HepG2 (cell line): ENCODE data around the gene ANKUB1. TPM values are rescaled to one million over a fixed set of nuclear protein-coding genes. Genes with fewer than 3 reads are reported as not detected.

Source experiments
- ATF7-NPFF ChIP-seq: sonication (generic); formaldehyde crosslinking; IDR thresholded peaks from 2 replicates; pipeline ENCODE4 v1.8.1; 2023; ENCODE audit warnings: mild to moderate bottlenecking, low read depth, missing genetic modification reagents, moderate library complexity
- BCL3 ChIP-seq: sonication (generic); formaldehyde crosslinking; IDR thresholded peaks from 2 replicates; pipeline ENCODE4 v1.5.1; 2020; ENCODE audit warnings: mild to moderate bottlenecking, missing genetic modification reagents, moderate library complexity
- BCL6 ChIP-seq: IDR thresholded peaks from 2 replicates; pipeline ENCODE4 v1.6.1; 2016; ENCODE audit warnings: missing genetic modification reagents, missing compliant biosample characterization
- CHD2 ChIP-seq: IDR thresholded peaks from 2 replicates; pipeline ENCODE4 v1.6.1; 2011; ENCODE audit warnings: low read depth, low read length, improper control_type of control experiment
- FOXP4 ChIP-seq: sonication (generic); formaldehyde crosslinking; IDR thresholded peaks from 2 replicates; pipeline ENCODE4 v1.4.0; 2020; ENCODE audit warnings: missing genetic modification reagents
- HDAC2 ChIP-seq: sonication (generic); formaldehyde crosslinking; IDR thresholded peaks from 2 replicates; pipeline ENCODE4 v1.4.0; 2020; ENCODE audit warnings: missing genetic modification reagents
- IRF2 ChIP-seq: IDR thresholded peaks from 2 replicates; pipeline ENCODE4 v1.6.1; 2018; ENCODE audit warnings: missing genetic modification reagents, missing compliant biosample characterization
- KAT2B ChIP-seq: fragments of 150-350 bp; IDR thresholded peaks from 2 replicates; pipeline ENCODE4 v1.6.1; 2014; ENCODE audit warnings: low read depth, low read length, borderline replicate concordance
- KAT8 ChIP-seq: IDR thresholded peaks from 2 replicates; pipeline ENCODE4 v1.6.1; 2016; ENCODE audit warnings: missing genetic modification reagents, missing compliant biosample characterization
- MAF1 ChIP-seq: sonication (generic); formaldehyde crosslinking; IDR thresholded peaks from 2 replicates; pipeline ENCODE4 v1.5.0; 2020; ENCODE audit warnings: missing genetic modification reagents, borderline replicate concordance
- PHF20 ChIP-seq: sonication (generic); formaldehyde crosslinking; IDR thresholded peaks from 2 replicates; pipeline ENCODE4 v1.5.0; 2020; ENCODE audit warnings: mild to moderate bottlenecking, missing genetic modification reagents
- RFX1 ChIP-seq: fragments of 450-650 bp; IDR thresholded peaks from 2 replicates; pipeline ENCODE4 v1.6.1; 2017
- RFX5 ChIP-seq: IDR thresholded peaks from 2 replicates; pipeline ENCODE4 v1.6.1; 2011; ENCODE audit warnings: low read depth, low read length, improper control_type of control experiment
- RNF2 ChIP-seq: fragments of 450-650 bp; conservative IDR thresholded peaks from 2 replicates; pipeline ENCODE4 v1.6.1; 2016; ENCODE audit warnings: low read depth
- SIN3A ChIP-seq: IDR thresholded peaks from 2 replicates; pipeline ENCODE4 v1.6.1; 2011; ENCODE audit warnings: low read depth, mild to moderate bottlenecking, control low read depth, low read length, borderline replicate concordance
- SIX1 ChIP-seq: sonication (generic); formaldehyde crosslinking; IDR thresholded peaks from 2 replicates; pipeline ENCODE4 v1.4.0; 2020; ENCODE audit warnings: missing genetic modification reagents, borderline replicate concordance
- TARDBP ChIP-seq: sonication (generic); formaldehyde crosslinking; IDR thresholded peaks from 2 replicates; pipeline ENCODE4 v1.8.0; 2022; ENCODE audit warnings: mild to moderate bottlenecking, missing genetic modification reagents
- TBL1XR1 ChIP-seq: fragments of 150-350 bp; IDR thresholded peaks from 2 replicates; pipeline ENCODE4 v1.6.1; 2014; ENCODE audit warnings: borderline replicate concordance, low read length; ENCODE audit not compliant: partially characterized antibody
- ZEB1 ChIP-seq: IDR thresholded peaks from 2 replicates; pipeline ENCODE4 v1.6.1; 2012; ENCODE audit warnings: mild to moderate bottlenecking, low read depth, inconsistent platforms; ENCODE audit not compliant: insufficient replicate concordance
- ZFP1 ChIP-seq: IDR thresholded peaks from 2 replicates; pipeline ENCODE4 v1.6.1; 2016
- ZNF12 ChIP-seq: sonication (generic); formaldehyde crosslinking; IDR thresholded peaks from 2 replicates; pipeline ENCODE4 v1.5.0; 2020; ENCODE audit warnings: missing genetic modification reagents
- ZNF235 ChIP-seq: sonication (generic); formaldehyde crosslinking; IDR thresholded peaks from 2 replicates; pipeline ENCODE4 v1.8.1; 2023; ENCODE audit warnings: mild to moderate bottlenecking, missing genetic modification reagents, borderline replicate concordance
- ZNF274 ChIP-seq: sonication (generic); formaldehyde crosslinking; IDR thresholded peaks from 2 replicates; pipeline ENCODE4 v1.5.1; 2020; ENCODE audit warnings: mild to moderate bottlenecking, missing genetic modification reagents
- ZNF317 ChIP-seq: sonication (generic); formaldehyde crosslinking; IDR thresholded peaks from 2 replicates; pipeline ENCODE4 v1.5.0; 2020; ENCODE audit warnings: mild to moderate bottlenecking, missing genetic modification reagents
- ZNF557 ChIP-seq: sonication (generic); formaldehyde crosslinking; IDR thresholded peaks from 2 replicates; pipeline ENCODE4 v1.4.0; 2020; ENCODE audit warnings: missing genetic modification reagents
- ZNF879 ChIP-seq: sonication (generic); formaldehyde crosslinking; IDR thresholded peaks from 2 replicates; pipeline ENCODE4 v1.8.1; 2023; ENCODE audit warnings: missing genetic modification reagents
- polyA plus RNA-seq, 8 experiments: library from polyadenylated mRNA; depleted of rRNA in 3 of 8; stranded (reverse) in 7 of 8; unstranded in 1 of 8; fragments of >200 nt; fragmentation: Illumina TruSeq in 4 of 8; extraction: Trizol in 4 of 8; gene quantifications; 2 replicates each; pipeline versions ENCODE4 v1.2.1 to v1.2.3, GENCODE V29; 2011 to 2016; ENCODE audit warnings: low read depth in 4 of 8, missing spikeins in 1 of 8, mixed read lengths in 1 of 8; ENCODE audit not compliant: insufficient read depth in 1 of 8
- total RNA-seq, 5 experiments: library from RNA; depleted of rRNA; stranded (reverse); fragments of >200 nt; fragmentation: Illumina TruSeq; extraction: Trizol; gene quantifications; 2 replicates each; pipeline ENCODE4 v1.2.3, GENCODE V29; 2016; ENCODE audit warnings: low read depth in 1 of 5
- TF ChIP-seq, protein P1 (sequence below): sonication (generic); formaldehyde crosslinking; IDR thresholded peaks from 2 replicates; pipeline ENCODE4 v1.5.0; 2020; ENCODE audit warnings: missing genetic modification reagents
- TF ChIP-seq, protein P2 (sequence below): sonication (generic); formaldehyde crosslinking; IDR thresholded peaks from 2 replicates; pipeline ENCODE4 v1.5.1; 2020; ENCODE audit warnings: missing genetic modification reagents, mild to moderate bottlenecking, borderline replicate concordance

Gene ANKUB1
- total and polyA plus RNA-seq, 2 of the 13 experiments (the other 11 are each of a cell fraction or from before 2014, with no cell fraction given): not detected

DNA sequence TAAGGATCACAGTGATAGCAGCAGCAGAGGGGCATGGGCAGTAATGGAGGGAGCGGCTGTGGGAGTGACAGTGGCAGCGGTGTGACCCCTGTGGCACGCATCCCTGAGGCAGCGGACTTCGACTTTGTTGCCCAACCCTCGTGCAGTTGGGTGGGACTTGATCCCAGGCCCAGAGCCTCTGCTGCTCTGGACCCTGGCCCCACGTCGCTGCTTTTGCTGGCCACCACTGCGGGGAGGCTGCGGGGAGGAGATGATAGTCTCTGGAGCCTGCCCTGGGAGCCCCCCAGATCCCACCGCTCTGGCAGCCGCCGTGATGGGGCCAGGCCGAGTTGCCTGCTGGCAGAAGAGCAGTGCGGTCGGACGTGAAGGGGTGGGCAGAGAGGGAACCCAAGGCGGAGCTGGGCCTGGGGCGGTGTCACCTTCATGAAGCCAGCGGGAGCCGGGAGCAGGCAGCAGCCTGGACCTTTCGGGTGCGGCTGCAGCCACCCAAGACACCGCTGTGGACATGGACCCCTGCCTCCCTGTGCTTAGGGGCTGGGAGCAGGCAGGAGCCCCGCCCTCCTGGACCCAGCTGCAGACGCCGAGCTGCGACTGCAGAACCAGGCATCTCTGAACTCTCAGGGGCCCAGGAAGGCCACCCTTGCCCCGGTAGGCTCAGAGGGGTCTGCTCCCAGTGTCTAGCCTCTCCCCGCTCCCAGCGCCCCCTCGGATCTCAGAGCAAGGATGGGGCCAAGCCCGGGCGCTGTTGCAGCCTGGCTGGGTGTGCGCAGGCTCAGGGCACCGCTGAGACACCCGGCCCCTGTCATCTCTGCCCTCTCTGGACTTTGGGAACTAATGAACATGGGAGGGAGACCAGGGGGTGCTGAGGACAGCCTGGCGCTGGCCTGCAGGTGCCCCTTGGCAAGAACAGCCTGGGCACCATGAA, 78.4 kb downstream of the ANKUB1 start (continued):
- TF ChIP-seq ZNF12 (CRISPR knock-in tag) (no peak), ZFP1 (no peak), RFX1 (no peak), SIX1 (CRISPR knock-in tag) (no peak), PHF20 (CRISPR knock-in tag) (no peak), CHD2 (no peak), TBL1XR1 (no peak), ZNF317 (CRISPR knock-in tag) (peak; percentile 66; the same call in 1 of the 2 replicates), ZNF879 (CRISPR knock-in tag) (no peak), FOXP4 (CRISPR knock-in tag) (no peak; the same call in 1 of the 2 replicates), SIN3A (no peak), RNF2 (no peak), ZNF274 (CRISPR knock-in tag) (peak; percentile 21; the same call in 1 of the 2 replicates), BCL6 (CRISPR knock-in tag) (0 out of 2 replicates have a peak, but pooled peaks have one; percentile 14), IRF2 (CRISPR knock-in tag) (no peak), ATF7-NPFF (CRISPR knock-in tag) (0 out of 2 replicates have a peak, but pooled peaks have one; percentile 51), BCL3 (CRISPR knock-in tag) (no peak), KAT8 (no peak), ZNF557 (CRISPR knock-in tag) (no peak), HDAC2 (peak; percentile 56; the same call in 1 of the 2 replicates), MAF1 (CRISPR knock-in tag) (no peak), TARDBP (CRISPR knock-in tag) (0 out of 2 replicates have a peak, but pooled peaks have one; percentile 29), RFX5 (no peak), KAT2B (no peak), ZNF235 (CRISPR knock-in tag) (0 out of 2 replicates have a peak, but pooled peaks have one; percentile 69), ZEB1 (no peak)
- TF ChIP-seq, protein P1, sequence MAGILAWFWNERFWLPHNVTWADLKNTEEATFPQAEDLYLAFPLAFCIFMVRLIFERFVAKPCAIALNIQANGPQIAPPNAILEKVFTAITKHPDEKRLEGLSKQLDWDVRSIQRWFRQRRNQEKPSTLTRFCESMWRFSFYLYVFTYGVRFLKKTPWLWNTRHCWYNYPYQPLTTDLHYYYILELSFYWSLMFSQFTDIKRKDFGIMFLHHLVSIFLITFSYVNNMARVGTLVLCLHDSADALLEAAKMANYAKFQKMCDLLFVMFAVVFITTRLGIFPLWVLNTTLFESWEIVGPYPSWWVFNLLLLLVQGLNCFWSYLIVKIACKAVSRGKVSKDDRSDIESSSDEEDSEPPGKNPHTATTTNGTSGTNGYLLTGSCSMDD (CRISPR knock-in tag): no peak
- TF ChIP-seq, protein P2, sequence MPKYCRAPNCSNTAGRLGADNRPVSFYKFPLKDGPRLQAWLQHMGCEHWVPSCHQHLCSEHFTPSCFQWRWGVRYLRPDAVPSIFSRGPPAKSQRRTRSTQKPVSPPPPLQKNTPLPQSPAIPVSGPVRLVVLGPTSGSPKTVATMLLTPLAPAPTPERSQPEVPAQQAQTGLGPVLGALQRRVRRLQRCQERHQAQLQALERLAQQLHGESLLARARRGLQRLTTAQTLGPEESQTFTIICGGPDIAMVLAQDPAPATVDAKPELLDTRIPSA (CRISPR knock-in tag): no peak
